Inflammatory macrophage treated with lipopolysaccharide for 4 hours (primary cell): ENCODE measurements around the gene CD3G.
"Not testable (repeated sequence)": the region's sequence is repeated elsewhere in the genome, so short reads cannot be mapped to it uniquely, and the experiment has no call there.

Experiments
- DNase-seq: peaks from one replicate; pipeline ENCODE4 v3.0.0-alpha.2; 2020

CD3G gene

DNA sequence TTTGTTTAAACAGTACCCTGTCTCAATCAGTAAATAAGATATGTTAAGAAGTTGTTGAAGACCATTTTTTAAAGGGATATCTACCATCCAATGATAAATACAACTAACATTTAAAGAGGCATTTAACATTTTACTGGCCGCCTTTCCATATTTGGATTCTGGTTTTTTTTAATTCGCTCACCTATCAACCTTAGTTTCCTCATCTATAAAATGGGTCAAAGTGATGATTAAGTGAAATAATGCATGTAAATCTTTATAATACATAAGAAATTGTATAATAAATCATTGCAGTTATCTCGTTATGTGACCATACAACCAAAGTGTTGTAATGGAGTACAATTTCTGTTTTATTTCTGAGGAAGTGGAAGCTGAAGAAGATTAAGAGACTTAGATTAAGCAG lies 39.5 kb downstream of the CD3G start:
- DNase-seq: no peak

DNA sequence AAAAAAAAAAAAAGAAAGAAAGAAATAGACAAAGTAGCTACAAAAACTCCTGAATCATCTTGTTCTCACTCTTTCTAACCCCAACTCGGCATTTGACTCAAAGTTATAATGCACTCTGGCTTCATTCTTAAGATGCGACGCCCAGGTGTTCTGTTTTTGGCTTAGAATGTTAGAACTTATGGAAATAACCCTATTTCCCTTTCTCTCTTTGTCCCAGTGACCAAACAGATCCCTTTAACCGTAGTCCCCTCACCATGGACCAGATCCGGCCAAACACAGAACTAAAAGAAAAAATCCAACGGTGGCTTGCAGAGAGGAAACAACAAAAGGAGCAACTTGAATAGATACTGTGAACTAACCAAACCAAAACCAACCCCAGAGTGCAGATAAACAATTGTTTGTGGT lies 52.0 kb downstream of the CD3G start:
- no peak for DNase-seq

DNA sequence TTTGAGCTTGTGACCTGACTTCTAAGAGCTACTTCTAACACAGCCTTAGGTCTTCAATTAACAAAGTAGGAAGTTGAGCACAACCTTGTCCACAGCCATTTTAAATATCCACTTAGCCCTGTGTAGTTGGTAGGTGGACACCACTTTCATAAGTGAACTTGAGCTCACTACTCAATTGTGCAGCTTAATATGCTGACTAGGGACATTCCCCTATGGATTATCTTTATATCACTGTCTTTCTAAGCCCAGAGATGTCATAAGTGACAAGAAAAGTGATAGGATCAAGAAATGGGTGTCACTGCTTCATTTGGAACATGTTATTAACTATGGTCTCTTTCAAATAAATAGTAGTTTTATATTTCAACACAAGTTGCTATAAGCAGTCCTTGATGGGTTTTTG lies 53.3 kb downstream of the CD3G start:
- no peak for DNase-seq

DNA sequence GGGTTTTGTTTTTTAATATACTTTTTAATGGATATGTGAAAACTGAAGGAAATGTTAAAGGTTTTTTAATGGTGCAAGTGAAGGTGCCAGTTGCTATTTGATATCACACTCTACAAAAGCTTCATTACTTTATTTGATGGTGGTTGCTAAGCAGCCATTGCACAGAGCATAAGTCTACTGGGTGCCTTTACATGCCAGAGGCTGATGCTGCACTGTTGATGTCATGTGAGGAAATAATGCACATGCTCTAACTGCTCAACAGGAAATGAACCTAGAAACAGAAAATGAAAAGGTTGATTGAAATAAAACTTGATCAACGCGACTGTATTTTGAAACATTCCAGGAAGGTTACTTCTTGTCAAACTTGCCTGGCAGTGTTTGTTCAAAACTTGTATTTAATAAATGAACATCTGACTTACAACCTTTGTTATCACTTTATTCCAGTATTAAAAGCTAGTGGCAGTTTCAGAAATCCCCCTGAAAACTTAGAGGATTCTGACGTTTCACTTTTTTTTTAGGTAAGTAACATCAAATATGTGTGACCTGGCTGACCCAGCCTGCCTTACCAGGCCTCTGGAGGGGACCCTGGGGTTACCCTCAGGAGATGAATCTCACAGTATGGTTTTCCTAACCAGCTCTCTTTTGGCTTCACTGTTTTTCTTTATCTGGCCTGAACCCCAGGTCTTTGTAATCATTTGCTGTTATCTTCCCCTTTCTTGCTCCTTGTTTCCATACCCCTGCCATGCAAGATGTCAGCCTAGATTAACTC lies 54.8 kb downstream of the CD3G start:
- peak; percentile 57 for DNase-seq

DNA sequence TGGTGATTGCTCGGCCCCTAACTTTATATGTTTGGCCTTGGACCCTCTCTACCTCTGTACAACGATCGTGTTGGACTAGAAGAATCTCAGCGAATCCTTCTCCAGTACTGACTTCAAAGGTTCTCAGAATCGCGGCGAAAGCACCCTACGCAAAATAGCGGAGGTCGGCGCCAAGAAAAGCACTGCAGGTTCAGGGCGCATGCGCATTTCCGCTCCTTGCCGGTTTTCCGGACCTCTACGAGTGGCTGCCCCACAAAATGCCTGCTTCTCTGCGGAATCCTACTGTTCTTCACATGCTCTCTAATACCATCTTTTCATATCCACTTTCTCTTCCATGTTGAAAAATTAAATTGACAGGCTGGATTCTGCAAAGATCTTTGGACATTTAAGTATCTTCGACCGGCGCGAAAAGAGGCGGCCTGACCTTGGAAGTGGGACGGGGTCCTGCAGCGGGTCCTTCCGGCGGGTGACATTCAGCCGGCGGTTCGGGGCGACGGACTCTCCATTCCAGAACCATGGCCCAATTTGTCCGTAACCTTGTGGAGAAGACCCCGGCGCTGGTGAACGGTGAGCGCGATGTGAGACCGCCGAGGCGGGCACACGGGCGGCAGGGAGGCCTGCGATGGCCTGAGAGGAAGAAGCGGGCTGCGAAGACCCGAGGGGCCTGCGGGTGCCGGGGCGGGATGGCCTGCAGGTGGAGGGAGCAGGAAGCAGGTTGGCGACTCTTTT lies 57.2 kb downstream of the CD3G start, which contains the start of gene ATP5MG:
Gene ATP5MG (plus strand): TSS at position 456 of the 729 bp plus-strand sequence. CDS start 60 bp downstream, at position 516.
- DNase-seq: peak; percentile 93

DNA sequence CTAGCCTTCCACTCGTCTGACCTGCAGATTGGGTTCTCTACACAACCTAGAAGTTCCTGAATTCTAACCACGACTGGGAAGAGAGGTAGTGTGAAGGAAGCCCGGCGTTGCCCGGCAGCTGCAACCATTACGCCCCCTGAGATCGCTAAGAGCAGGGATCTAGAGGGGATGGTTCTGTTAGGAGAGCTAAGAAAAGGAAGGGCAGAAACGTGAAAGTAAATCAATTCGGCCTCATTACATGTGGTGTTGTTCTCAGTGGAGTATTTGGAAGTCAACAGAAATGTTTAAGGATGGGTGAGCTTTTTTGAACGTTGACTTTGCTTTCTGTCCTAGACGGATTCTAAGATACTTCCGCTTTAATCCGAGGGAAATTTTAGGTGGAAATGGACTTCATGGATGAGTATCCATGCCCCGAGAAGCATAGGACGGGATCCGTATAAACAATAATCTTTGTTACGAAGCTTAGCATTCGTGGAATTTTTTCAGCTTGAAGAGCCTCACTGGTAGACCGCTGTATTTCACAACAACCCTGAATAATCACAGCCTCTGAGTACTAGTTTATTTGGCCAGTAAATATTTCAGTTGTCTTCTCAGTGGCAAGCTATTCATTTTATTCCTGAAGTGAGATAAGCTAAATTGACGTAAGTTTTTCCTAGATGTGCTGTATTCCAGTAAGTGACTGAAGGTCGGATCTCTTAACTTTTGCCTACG lies 57.9 kb downstream of the CD3G start:
- peak; percentile 41 for DNase-seq

DNA sequence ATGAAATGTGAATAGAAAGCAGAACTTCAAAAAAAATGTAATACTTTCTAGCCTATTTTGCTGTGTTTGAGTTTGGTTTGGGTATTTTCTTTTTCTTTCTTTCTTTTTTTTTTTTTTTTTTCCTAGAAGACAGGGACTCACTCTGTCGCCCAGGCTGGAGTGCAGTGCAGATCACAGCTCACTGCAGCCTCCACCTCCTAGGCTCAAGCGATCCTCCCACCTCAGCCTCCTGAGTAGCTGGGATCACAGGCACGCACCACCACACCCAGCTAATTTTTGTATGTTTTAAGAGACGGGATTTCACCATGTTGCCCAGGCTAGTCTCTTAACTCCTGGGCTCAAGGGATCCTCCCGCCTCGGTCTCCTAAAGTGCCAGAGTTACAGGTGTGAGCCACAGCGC lies 58.5 kb downstream of the CD3G start:
- not testable (repeated sequence) for DNase-seq
